NB4 (cell line): ENCODE measurements around the gene CDC26.

Source experiments
- DNase-seq: peaks from one replicate; pipeline ENCODE4 v3.0.0; 2010; ENCODE audit warnings: low read depth
- H3K4me3 ChIP-seq: one replicate; pipeline ENCODE4 v1.5.1; 2011; ENCODE audit warnings: mild to moderate bottlenecking, low read depth, low read length, moderate library complexity
- CTCF ChIP-seq: IDR thresholded peaks from one replicate; pipeline ENCODE4 v1.5.1; 2012; ENCODE audit warnings: low read depth, low read length
- MAX ChIP-seq: IDR thresholded peaks from 2 replicates; pipeline ENCODE4 v1.6.1; 2011; ENCODE audit warnings: low read depth, low read length
- MYC ChIP-seq: IDR thresholded peaks from 2 replicates; pipeline ENCODE4 v1.6.1; 2011; ENCODE audit warnings: low read depth, low read length
- POLR2A ChIP-seq: IDR thresholded peaks from 2 replicates; pipeline ENCODE4 v1.6.1; 2011; ENCODE audit warnings: mild to moderate bottlenecking; ENCODE audit not compliant: insufficient read length; ENCODE audit errors: extremely low read depth

Gene CDC26

GRCh38 chr9:113269871-113270270 is 5.5 kb downstream of the CDC26 start:
- no peak for DNase-seq
- H3K4me3 ChIP-seq: no peak overlapping the region
- TF ChIP-seq MYC (no peak), MAX (no peak)

- TF ChIP-seq CTCF: no peak
- TF ChIP-seq POLR2A: no peak
- TF ChIP-seq MYC: no peak
- no peak for TF ChIP-seq MAX
- no peak overlapping the region for H3K4me3 ChIP-seq
- DNase-seq: no peak
Observed at GRCh38 chr9:113269355-113269754, 6.0 kb downstream of the CDC26 start.

GRCh38 chr9:113267911-113268566 is 7.3 kb downstream of the CDC26 start:
- H3K4me3 ChIP-seq: no peak overlapping the region
- TF ChIP-seq MYC (no peak), POLR2A (no peak), MAX (no peak), CTCF (no peak)
- DNase-seq: no peak

- no peak for DNase-seq
- no peak for TF ChIP-seq MYC
- H3K4me3 ChIP-seq: no peak overlapping the region
Observed at GRCh38 chr9:113266174-113266573, 9.2 kb downstream of the CDC26 start.

- no peak for DNase-seq
- H3K4me3 ChIP-seq: no peak overlapping the region
- TF ChIP-seq MAX (no peak), POLR2A (no peak)
Observed at GRCh38 chr9:113261917-113262671, 13.3 kb downstream of the CDC26 start.

- no peak for DNase-seq
- TF ChIP-seq MAX (no peak), POLR2A (no peak), CTCF (no peak), MYC (no peak)
- no peak overlapping the region for H3K4me3 ChIP-seq
Observed at GRCh38 chr9:113258282-113258681, 17.1 kb downstream of the CDC26 start.

- TF ChIP-seq CTCF (no peak), MAX (no peak), POLR2A (no peak), MYC (no peak)
- no peak overlapping the region for H3K4me3 ChIP-seq
- DNase-seq: no peak
Observed at GRCh38 chr9:113257863-113258262, 17.5 kb downstream of the CDC26 start.
